ENCODE measurements around the gene EEF1G.
"Not testable (repeated sequence)": the region's sequence is repeated elsewhere in the genome, so short reads cannot be mapped to it uniquely, and the experiment has no call there.

EEF1G gene

DNA sequence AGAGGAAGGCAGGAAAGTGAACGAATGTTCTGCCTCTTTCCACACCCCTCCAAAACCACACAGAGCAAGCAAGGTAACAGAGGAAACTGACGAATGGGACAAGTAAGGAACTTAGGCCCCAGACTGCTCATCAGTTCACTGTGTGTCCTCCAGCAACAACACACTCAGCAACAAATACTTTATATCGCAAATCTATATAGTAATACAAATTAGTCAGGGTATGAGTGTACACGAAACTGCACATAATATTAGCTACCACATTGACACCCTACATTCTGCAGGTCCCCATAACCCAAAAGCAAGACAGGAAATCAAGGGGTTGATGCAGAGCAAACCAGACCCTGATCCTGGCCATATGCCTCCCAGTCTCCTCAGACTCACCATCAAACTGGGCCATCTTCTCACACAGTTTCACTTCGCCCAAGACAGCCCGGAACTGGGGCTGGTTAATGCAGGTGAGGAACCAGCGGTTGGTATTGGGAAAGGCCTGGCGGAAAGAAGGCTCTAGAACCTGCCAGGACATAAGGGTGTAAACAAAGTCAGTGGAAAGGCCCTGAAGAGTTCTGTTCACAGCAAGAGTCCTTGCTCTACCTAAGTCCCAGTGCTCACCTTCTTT lies 6.6 kb downstream of the EEF1G start:
- Histone ChIP-seq H3K4me2 (ENCODE audit: low read length, poor library complexity, severe bottlenecking) (no peak overlapping the region), H3K4me1 (ENCODE audit: control insufficient read depth, insufficient read depth, low read depth, low read length) (peaks cover 8% of the 10 kb centered on the region), H3K14ac (ENCODE audit: low read length in 2 of 2) (no peak overlapping the region), H2BK15ac (ENCODE audit: low read depth, poor library complexity, severe bottlenecking) (no peak overlapping the region), H2BK120ac (ENCODE audit: low read depth, low read length) (no peak overlapping the region), H3K4ac (ENCODE audit: low read depth in 1 of 2, low read length in 2 of 2) (no peak overlapping the region), H3K9ac (ENCODE audit: low read length) (peak overlapping the region; percentile 26), H4K8ac (ENCODE audit: low read length) (peak overlapping the region; percentile 28), H2BK5ac (ENCODE audit: low read depth, low read length, poor library complexity, severe bottlenecking) (no peak overlapping the region), H3K4me3 (ENCODE audit: insufficient read depth in 1 of 2, low read depth in 1 of 2, low read length in 2 of 2) (no peak overlapping the region), H2BK12ac (ENCODE audit: low read length in 2 of 2) (no peak overlapping the region), H3K27ac (ENCODE audit: low read length, poor library complexity, severe bottlenecking) (no peak overlapping the region), H3K23ac (ENCODE audit: low read length in 2 of 2) (no peak overlapping the region), H4K91ac (ENCODE audit: low read length) (no peak overlapping the region), H3K79me1 (replicated peaks; ENCODE audit: low read length, poor library complexity, severe bottlenecking) (peaks cover 1% of the 10 kb centered on the region), H3K9me3 (ENCODE audit: control insufficient read depth, low read length) (no peaks in the 10 kb centered on the region), H2AK5ac (ENCODE audit: low read length, severe bottlenecking) (no peak overlapping the region), H2AFZ (ENCODE audit: low read depth, low read length) (no peak overlapping the region), H3K27me3 (ENCODE audit: control insufficient read depth in 1 of 2, insufficient read depth in 1 of 2, low read length in 2 of 2) (no peaks in the 10 kb centered on the region), H3K36me3 (ENCODE audit: control insufficient read depth in 1 of 2, insufficient read depth in 2 of 2, low read depth in 1 of 2, low read length in 2 of 2) (peaks cover 68 to 88% of the 10 kb centered on the region in 2 experiments), H3K18ac (ENCODE audit: low read depth in 1 of 2, low read length in 2 of 2) (no peak overlapping the region)
- WGBS, result 97% methylated on average over 6 of the region's 8 CpGs
- no peak for DNase-seq

DNA sequence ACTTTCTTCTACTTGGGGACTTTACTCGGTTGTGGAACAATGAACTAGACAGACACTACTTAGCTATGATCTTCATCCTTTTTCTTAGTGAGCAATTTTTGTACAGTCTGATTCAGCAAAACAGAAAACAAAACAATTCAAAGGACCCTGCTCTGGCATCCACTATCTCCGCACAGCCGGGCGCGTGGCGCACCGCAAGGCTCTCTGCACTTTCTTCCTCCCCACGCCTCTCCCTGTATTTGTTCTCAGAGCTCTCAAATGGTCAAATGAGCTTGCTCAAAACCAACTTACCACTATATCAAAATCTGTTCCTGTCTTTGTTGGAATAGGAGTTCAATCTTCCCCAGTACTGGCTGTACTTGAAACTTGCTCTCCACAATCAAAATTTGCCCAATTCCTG lies 7.4 kb downstream of the EEF1G start:
- Histone ChIP-seq H4K91ac (ENCODE audit: low read length) (no peak overlapping the region), H3K9ac (ENCODE audit: low read length) (peak overlapping the region; percentile 16), H3K4ac (ENCODE audit: low read depth in 1 of 2, low read length in 2 of 2) (no peak overlapping the region), H3K36me3 (ENCODE audit: control insufficient read depth in 1 of 2, insufficient read depth in 2 of 2, low read depth in 1 of 2, low read length in 2 of 2) (peaks cover 64 to 87% of the 10 kb centered on the region in 2 experiments), H3K27me3 (ENCODE audit: control insufficient read depth in 1 of 2, insufficient read depth in 1 of 2, low read length in 2 of 2) (no peaks in the 10 kb centered on the region), H3K4me1 (ENCODE audit: control insufficient read depth, insufficient read depth, low read depth, low read length) (peaks cover 4% of the 10 kb centered on the region), H3K18ac (ENCODE audit: low read depth in 1 of 2, low read length in 2 of 2) (no peak overlapping the region), H3K4me2 (ENCODE audit: low read length, poor library complexity, severe bottlenecking) (no peak overlapping the region), H2BK12ac (ENCODE audit: low read length in 2 of 2) (no peak overlapping the region), H2BK15ac (ENCODE audit: low read depth, poor library complexity, severe bottlenecking) (no peak overlapping the region), H3K23ac (ENCODE audit: low read length in 2 of 2) (no peak overlapping the region), H2BK120ac (ENCODE audit: low read depth, low read length) (no peak overlapping the region), H3K4me3 (ENCODE audit: insufficient read depth in 1 of 2, low read depth in 1 of 2, low read length in 2 of 2) (no peak overlapping the region), H2AK5ac (ENCODE audit: low read length, severe bottlenecking) (no peak overlapping the region), H3K9me3 (ENCODE audit: control insufficient read depth, low read length) (no peaks in the 10 kb centered on the region), H3K14ac (ENCODE audit: low read length in 2 of 2) (no peak overlapping the region), H2AFZ (ENCODE audit: low read depth, low read length) (no peak overlapping the region), H3K27ac (ENCODE audit: low read length, poor library complexity, severe bottlenecking) (no peak overlapping the region), H2BK5ac (ENCODE audit: low read depth, low read length, poor library complexity, severe bottlenecking) (no peak overlapping the region), H3K79me1 (replicated peaks; ENCODE audit: low read length, poor library complexity, severe bottlenecking) (peaks cover 1% of the 10 kb centered on the region), H4K8ac (ENCODE audit: low read length) (no peak overlapping the region)
- DNase-seq, result no peak
- WGBS, result 95% methylated on average over 8 of the region's 8 CpGs

DNA sequence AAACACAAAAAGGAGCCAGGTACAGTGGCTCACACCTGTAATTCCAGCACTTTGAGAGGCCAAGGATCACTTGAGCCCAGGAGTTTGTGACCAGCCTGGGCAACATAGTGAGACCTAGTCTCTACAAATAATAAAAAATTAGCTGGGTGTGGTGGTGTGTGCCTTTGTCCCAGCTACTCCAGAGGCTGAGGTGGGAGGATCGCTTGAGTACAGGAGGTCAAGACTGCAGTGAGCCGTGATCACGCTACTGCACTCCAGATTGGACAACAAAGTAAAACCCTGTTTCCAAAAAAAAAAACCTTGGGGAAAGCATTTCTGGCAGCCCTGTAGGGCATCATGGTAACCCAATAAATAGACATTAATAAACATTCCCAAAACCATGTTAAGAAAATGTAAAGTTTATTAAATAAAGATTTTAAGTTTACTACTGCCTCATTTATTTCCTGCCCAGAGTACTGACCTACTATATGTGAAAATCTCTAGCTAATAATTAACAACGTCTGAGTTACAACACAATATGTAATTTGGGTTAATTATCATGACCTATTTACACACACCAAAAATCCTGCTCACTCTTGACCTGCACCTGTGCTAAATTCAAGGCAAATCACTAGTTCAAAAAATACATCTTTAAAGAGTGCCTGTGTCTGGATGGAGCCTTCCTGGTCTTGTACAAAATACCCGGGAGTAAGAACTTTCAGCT lies 8.4 kb downstream of the EEF1G start:
- Histone ChIP-seq H3K27ac (ENCODE audit: low read length, poor library complexity, severe bottlenecking) (no peak overlapping the region), H2AFZ (ENCODE audit: low read depth, low read length) (no peak overlapping the region), H3K27me3 (ENCODE audit: control insufficient read depth in 1 of 2, insufficient read depth in 1 of 2, low read length in 2 of 2) (no peaks in the 10 kb centered on the region), H3K9ac (ENCODE audit: low read length) (peak overlapping the region; percentile 16), H2BK5ac (ENCODE audit: low read depth, low read length, poor library complexity, severe bottlenecking) (no peak overlapping the region), H3K4me2 (ENCODE audit: low read length, poor library complexity, severe bottlenecking) (no peak overlapping the region), H3K36me3 (ENCODE audit: control insufficient read depth in 1 of 2, insufficient read depth in 2 of 2, low read depth in 1 of 2, low read length in 2 of 2) (peaks cover 56 to 78% of the 10 kb centered on the region in 2 experiments), H2BK15ac (ENCODE audit: low read depth, poor library complexity, severe bottlenecking) (no peak overlapping the region), H3K4me3 (ENCODE audit: insufficient read depth in 1 of 2, low read depth in 1 of 2, low read length in 2 of 2) (no peak overlapping the region), H2BK120ac (ENCODE audit: low read depth, low read length) (no peak overlapping the region), H3K4ac (ENCODE audit: low read depth in 1 of 2, low read length in 2 of 2) (no peak overlapping the region), H3K4me1 (ENCODE audit: control insufficient read depth, insufficient read depth, low read depth, low read length) (peaks cover 4% of the 10 kb centered on the region), H3K79me1 (replicated peaks; ENCODE audit: low read length, poor library complexity, severe bottlenecking) (peaks cover 1% of the 10 kb centered on the region), H3K9me3 (ENCODE audit: control insufficient read depth, low read length) (no peaks in the 10 kb centered on the region), H4K8ac (ENCODE audit: low read length) (no peak overlapping the region), H2BK12ac (ENCODE audit: low read length in 2 of 2) (no peak overlapping the region), H2AK5ac (ENCODE audit: low read length, severe bottlenecking) (no peak overlapping the region), H3K23ac (ENCODE audit: low read length in 2 of 2) (no peak overlapping the region), H3K14ac (ENCODE audit: low read length in 2 of 2) (no peak overlapping the region), H3K18ac (ENCODE audit: low read depth in 1 of 2, low read length in 2 of 2) (no peak overlapping the region), H4K91ac (ENCODE audit: low read length) (no peak overlapping the region)
- 95% methylated on average over 5 of the region's 5 CpGs for whole genome bisulfite sequencing
- no peak for DNase-seq

DNA sequence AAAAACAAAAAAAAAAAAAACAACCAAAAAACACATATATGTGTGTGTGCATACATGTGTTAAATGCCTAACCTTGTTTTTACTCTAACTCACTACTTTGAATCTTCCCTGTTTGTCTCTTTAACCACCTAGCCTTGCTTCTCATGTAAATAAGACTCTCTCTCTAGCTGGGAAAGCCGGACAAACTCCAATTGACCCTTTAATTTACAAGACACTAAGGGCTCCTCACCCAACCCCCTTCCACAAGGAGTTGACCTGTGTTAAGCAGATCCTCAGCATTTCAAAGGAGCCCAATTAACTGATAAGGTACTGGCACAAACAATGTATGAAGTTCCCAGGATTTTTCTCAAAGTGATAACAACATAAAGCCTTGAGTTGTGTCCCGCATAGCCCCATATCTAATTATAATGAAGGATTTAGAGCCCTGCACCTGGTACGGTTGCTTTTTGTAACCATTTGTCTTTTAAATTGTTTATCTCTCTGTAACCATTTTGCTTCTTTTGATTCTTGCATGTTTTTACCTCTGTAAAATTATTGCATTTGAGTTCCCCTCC lies 11.9 kb downstream of the EEF1G start:
- H3K18ac ChIP-seq (ENCODE audit: low read depth in 1 of 2, low read length in 2 of 2); H2BK5ac ChIP-seq (ENCODE audit: low read depth, low read length, poor library complexity, severe bottlenecking); DNase-seq; H3K23ac ChIP-seq (ENCODE audit: low read length in 2 of 2); H2AK5ac ChIP-seq (ENCODE audit: low read length, severe bottlenecking); H3K4me2 ChIP-seq (ENCODE audit: low read length, poor library complexity, severe bottlenecking); H2AFZ ChIP-seq (ENCODE audit: low read depth, low read length); H3K27ac ChIP-seq (ENCODE audit: low read length, poor library complexity, severe bottlenecking); H2BK120ac ChIP-seq (ENCODE audit: low read depth, low read length); H3K27me3 ChIP-seq (ENCODE audit: control insufficient read depth in 1 of 2, insufficient read depth in 1 of 2, low read length in 2 of 2); H2BK12ac ChIP-seq (ENCODE audit: low read length in 2 of 2); H3K4ac ChIP-seq (ENCODE audit: low read depth in 1 of 2, low read length in 2 of 2); H3K9me3 ChIP-seq (ENCODE audit: control insufficient read depth, low read length); H3K79me1 ChIP-seq (replicated peaks; ENCODE audit: low read length, poor library complexity, severe bottlenecking); H4K8ac ChIP-seq (ENCODE audit: low read length); H2BK15ac ChIP-seq (ENCODE audit: low read depth, poor library complexity, severe bottlenecking); H3K14ac ChIP-seq (ENCODE audit: low read length in 2 of 2); H3K4me3 ChIP-seq (ENCODE audit: insufficient read depth in 1 of 2, low read depth in 1 of 2, low read length in 2 of 2); H4K91ac ChIP-seq (ENCODE audit: low read length): not testable (repeated sequence)
- peaks cover 25% of the 10 kb centered on the region for H3K4me1 ChIP-seq (ENCODE audit: control insufficient read depth, insufficient read depth, low read depth, low read length)
- H3K36me3 ChIP-seq (ENCODE audit: control insufficient read depth in 1 of 2, insufficient read depth in 2 of 2, low read depth in 1 of 2, low read length in 2 of 2), result peaks cover 55 to 71% of the 10 kb centered on the region in 2 experiments
- WGBS, result 44% methylated on average over 1 of the region's 3 CpGs
- H3K9ac ChIP-seq (ENCODE audit: low read length), result peak overlapping the region; percentile 29

Measured in mesenchymal stem cell (in vitro differentiated cells and primary cell).